Muscle of back (tissue), 11 donors: ENCODE data around the gene HLA-F. TPM values are rescaled to one million over a fixed set of nuclear protein-coding genes. Genes with fewer than 3 reads are reported as not detected.

Experiments used
- DNase-seq, 3 donors: peaks; one replicate each; pipeline versions ENCODE4 v3.0.0 to v3.0.0-alpha.2; 2013
- polyA plus RNA-seq, 10 donors: library from polyadenylated mRNA; unstranded; fragments of 120-200 nt; gene quantifications; one replicate each; pipeline ENCODE4 v1.2.1, GENCODE V29; 2013; ENCODE audit not compliant: insufficient read length in 10 of 10

HLA-F gene
- polyA plus RNA-seq, 10 donors, result 5.0 to 25.3 (median 6.8) TPM

GRCh38 chr6:29743025-29743424, 19.8 kb downstream of the HLA-F start:
- no peak for DNase-seq

GRCh38 chr6:29743568-29743967, 20.3 kb downstream of the HLA-F start:
- DNase-seq, result no peak

- DNase-seq, result no peak
Observed at GRCh38 chr6:29744131-29744530, 20.9 kb downstream of the HLA-F start.

- no peak for DNase-seq
Observed at GRCh38 chr6:29744621-29745020, 21.4 kb downstream of the HLA-F start.

- DNase-seq, result no peak
Observed at GRCh38 chr6:29745386-29745785, 22.2 kb downstream of the HLA-F start.

GRCh38 chr6:29745855-29746449, 22.7 kb downstream of the HLA-F start:
- no peak for DNase-seq

GRCh38 chr6:29746846-29747687, 23.8 kb downstream of the HLA-F start:
- no peak for DNase-seq

GRCh38 chr6:29747688-29748250, 24.5 kb downstream of the HLA-F start:
- no peak for DNase-seq

GRCh38 chr6:29748391-29749307, 25.4 kb downstream of the HLA-F start:
- DNase-seq, result peak; percentile 85 to 91 (median 89)

- DNase-seq, result no peak
Observed at GRCh38 chr6:29749308-29749662, 26.1 kb downstream of the HLA-F start.

GRCh38 chr6:29749668-29750067, 26.4 kb downstream of the HLA-F start:
- DNase-seq, result peak in 1 of 3 donors; percentile 23

GRCh38 chr6:29750709-29751108, 27.5 kb downstream of the HLA-F start:
- no peak for DNase-seq

- DNase-seq, result no peak
Observed at GRCh38 chr6:29751480-29751879, 28.2 kb downstream of the HLA-F start.

GRCh38 chr6:29752451-29753308, 29.4 kb downstream of the HLA-F start:
- DNase-seq, result peak; percentile 84 to 94 (median 92)

GRCh38 chr6:29753309-29753644, 30.0 kb downstream of the HLA-F start:
- no peak for DNase-seq

- no peak for DNase-seq
Observed at GRCh38 chr6:29755295-29755871, 32.1 kb downstream of the HLA-F start.

- no peak for DNase-seq
Observed at GRCh38 chr6:29757282-29757681, 34.0 kb downstream of the HLA-F start.

- DNase-seq, result no peak
Observed at GRCh38 chr6:29757701-29758293, 34.6 kb downstream of the HLA-F start.

GRCh38 chr6:29758761-29759160, 35.5 kb downstream of the HLA-F start:
- DNase-seq, result no peak

- no peak for DNase-seq
Observed at GRCh38 chr6:29759457-29759856, 36.2 kb downstream of the HLA-F start.
